ENCODE results near the gene C6.
"Not testable (repeated sequence)": the region's sequence is repeated elsewhere in the genome, so short reads cannot be mapped to it uniquely, and the experiment has no call there.

The C6 gene

DNA sequence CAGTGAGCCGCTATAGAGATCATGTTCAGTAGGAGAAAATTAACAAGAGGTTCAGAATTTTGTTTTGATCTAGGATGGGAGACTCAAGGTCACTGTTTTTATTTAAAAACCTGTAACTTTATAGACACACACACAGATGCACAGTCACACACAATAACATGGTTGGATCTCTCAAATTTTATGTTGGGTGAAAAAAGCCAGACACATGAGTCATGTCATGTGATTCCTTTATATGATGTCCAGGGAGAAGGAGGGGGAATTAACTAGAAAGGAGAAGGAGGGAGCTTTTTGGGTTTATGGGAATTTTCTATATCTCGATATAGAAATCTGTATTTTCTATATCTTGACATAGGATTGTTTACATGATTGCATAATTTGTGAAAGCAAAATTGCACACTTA lies 17.1 kb downstream of the C6 start:
- DNase-seq: no peak

DNA sequence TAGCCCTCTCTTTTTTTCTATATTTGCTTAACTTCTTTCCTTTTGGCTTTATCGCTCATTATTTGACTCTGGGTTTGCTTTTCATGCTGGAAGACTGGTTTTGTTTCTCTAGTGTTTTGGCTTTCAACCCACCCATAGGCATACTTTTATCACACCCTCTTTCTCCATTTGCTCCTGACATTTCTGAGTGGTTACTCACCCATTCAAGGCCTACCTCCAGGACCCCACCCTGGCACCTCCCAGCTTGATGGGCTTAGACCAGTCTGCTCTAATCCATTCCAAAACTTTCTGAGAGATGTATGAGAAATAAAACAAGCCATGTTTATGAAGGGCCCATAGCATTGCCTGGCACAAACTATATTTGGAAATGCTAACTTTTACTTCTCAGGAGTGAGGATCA lies 18.1 kb downstream of the C6 start:
- DNase-seq: no peak

DNA sequence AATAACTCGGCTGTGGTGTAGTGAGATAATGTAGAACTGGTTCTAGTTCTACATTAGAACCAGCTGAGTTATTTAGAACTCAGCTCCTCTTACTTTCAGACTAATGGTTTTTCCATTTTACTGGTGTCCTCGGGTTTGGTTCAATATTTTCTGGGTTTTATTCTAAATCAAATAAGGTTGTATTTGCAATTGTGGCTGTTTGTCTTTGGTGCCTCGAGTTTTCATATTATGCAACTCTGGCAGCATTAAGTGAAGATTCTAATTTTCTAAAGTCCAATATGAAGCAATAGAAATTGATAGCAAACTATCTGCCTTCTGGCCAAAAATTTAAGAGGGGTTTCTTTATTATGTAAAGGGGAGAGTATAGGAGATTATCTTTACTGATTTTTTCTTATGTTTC lies 19.0 kb downstream of the C6 start:
- DNase-seq: no peak

DNA sequence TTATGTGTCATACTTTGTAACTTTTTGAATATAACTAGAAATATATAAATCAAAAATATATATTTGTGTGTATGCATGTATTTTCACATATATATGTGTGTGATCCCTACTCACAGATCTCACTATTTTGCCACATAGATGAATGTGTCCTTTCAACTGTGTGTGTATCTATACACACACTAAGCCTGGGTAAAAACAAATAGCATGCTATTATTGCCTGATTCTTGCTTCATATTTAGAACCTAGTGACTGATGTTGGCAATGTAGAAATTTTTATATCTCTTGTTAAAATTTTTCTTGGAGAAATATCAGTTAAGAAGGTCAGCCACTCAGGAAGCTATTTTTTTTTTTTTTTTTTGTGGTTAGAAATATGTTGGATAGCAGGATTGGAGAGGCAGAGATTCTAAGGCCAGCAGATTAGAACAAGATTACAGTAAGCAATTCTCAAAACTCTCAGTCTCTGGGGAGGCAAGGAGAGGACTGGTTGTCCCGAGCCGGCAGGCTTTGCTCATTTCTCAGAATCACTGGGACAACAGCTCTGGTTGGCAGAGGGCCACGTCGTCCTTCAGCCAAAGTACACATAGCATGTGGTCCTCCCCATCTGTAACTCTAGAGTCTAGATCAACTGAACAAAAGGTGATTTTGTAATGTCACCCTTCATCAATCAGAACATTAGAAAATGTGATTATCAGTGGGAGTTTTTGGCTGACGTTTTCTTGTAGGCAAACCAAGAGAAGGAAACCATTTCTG lies 19.7 kb downstream of the C6 start:
- DNase-seq: no peak

DNA sequence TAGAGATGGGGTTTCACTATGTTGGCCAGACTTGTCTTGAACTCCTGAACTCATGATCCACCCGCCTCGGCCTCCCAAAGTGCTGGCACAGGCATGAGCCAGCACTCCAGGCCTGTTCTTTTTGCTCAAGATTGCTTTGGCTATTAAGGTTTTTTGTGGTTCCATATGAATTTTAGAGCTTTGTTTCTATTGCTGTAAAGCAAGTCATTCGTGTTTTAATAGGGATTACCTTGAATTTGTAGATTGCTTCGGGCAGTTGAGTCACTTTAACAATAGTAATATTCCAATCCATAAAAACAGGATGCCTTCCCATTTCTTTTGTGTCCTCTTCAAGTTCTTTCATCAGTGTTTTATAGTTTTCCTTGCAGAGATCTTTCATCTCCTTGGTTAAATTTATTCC lies 22.1 kb downstream of the C6 start:
- no peak for DNase-seq

DNA sequence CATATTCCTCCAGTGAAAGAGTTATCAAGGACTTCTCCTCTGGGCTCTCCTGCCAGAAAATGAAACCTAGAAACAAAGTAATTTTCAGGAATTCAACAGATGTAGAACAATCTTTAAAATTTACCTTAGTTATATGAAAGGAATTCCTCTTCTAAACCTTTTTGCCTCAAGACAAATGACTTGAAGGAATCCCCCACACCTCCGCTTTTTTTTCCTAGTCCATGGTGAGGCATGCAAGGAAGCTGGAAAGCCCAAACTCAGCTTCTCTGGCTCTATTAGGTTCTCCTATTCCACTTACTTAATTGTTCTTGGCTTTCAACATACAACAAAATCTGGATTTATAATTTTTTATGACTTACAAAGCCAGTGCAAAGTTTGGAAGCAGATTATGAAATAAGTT lies 27.2 kb downstream of the C6 start:
- no peak for DNase-seq

DNA sequence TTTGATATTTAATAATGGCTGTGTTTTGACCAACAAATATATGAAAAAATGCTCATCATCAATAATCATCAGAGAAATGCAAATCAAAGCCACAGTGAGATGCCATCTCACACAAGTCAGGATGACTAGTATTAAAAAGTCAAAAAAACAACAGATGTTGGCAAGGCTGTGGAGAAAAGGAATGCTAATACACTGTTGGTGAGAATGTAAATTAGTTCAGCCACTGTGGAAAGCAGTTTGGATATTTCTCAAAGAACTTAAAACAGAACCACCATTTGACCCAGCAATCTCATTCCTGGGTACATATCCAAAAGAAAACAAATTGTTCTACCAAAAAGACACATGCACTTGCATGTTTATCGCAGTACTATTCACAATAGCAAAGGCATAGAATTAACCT lies 30.0 kb downstream of the C6 start:
- not testable (repeated sequence) for DNase-seq

DNA sequence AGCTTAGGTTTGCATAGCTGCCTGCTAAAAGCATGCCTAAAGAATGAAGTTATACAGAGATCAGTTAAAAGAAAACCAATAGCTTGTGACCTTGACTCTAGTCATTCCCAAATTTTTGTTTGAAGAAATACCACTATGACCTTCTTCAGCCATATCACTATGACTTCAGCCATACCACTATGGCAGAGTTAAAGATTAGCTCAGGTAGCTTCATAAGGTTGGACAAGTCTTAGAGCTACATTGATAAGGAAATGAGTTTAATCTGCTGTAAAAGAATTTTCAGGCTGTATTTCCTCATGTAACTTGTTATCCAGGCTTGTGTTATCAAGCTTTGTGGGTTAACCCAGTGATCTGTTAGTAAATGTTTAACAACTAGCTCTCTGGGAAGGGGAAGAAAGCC lies 30.7 kb downstream of the C6 start:
- no peak for DNase-seq

DNA sequence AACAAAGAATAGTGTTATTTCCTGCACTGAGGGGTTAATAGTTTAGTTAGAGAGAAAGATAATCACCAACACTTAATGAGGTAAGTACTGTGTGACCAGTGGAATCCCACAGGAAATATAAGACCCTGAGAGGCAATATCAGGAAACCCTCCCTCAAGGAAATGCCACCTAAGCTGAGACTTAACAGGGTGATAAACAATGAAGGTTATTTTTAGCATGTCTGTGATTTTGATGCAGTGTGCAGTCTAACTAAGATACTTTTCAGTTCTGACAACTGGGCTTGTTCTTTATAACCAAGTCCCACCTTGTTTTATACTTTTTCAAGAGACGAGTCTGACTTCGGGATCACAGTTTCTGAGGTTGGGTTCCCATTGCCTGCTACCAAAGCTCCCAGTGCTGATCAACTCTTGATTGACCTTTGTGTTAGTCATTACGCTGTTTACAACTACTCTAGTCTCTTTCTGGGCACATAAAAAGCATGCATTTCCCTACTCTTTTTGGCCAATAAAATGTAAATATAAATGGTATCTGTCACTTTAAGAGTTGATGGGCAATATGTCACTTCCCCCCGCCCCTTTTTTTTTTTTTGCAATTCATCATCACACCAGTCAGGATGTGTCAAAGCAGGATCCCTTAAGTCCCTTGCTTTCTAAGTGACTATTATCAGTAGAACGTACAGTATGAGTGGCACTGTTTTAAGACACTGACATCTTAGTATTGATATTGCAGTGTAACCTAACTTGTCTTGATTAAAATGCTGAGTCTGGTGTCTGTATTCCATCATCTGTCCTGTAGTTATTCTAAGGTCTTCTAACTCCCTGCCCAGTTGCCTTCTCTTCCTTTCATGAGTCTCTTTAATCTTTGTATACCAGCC lies 31.4 kb downstream of the C6 start:
- no peak for DNase-seq

DNA sequence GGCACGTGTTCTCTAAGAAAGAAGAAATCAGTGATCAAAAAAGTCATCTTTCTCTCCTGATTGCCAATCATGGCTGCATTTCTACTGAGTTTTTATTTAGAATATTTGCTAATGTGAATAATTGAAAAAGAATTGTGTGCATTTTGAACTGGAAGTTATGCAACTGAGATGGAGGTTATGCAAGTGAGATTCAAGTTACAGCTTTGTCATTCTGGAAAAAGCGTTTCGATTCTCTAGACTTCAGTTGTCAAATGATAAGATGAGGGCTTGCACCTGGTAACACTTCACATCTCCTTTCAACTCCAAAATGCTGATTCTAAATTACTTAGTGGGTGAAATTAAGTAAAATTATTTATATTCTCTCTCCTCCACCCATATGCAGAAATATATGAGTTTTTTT lies 36.4 kb downstream of the C6 start:
- DNase-seq: no peak

DNA sequence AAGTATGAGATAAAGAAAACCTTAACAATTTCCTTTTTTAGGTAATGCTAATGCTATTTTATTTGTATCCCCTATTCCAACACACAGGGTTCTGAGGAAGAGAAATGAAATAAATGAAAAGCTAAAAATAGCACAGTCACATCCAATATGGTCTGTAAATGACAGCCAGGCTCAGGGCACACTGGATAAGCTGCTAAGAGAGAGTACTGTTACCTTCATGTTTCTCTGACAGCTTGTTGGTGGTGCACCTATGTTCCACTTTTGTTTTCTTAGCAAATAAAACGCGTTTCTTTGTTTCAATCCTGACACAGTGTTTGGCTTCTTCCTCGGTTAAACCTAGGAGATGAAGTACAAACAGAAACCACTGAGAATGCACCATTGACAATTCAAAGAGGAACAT lies 41.3 kb downstream of the C6 start:
- DNase-seq: no peak

DNA sequence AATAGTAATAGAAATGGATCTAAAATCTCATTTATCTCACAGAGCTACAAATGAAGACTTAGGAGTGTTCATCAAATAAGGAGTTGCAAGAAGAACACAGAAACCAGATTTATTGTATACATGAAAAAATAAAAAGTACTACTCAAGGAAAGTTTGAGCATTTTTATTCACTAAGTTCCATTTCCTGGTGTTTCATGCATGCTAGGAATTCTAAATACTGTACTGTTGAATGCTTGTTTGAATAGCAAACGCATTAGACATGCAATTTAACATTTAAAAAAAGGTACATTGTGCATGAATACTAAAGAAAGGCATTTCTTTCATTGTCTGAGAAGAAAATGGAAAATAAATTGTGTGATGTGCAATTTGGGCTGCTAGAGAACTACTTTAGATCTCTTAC lies 52.1 kb downstream of the C6 start:
- DNase-seq: no peak

DNA sequence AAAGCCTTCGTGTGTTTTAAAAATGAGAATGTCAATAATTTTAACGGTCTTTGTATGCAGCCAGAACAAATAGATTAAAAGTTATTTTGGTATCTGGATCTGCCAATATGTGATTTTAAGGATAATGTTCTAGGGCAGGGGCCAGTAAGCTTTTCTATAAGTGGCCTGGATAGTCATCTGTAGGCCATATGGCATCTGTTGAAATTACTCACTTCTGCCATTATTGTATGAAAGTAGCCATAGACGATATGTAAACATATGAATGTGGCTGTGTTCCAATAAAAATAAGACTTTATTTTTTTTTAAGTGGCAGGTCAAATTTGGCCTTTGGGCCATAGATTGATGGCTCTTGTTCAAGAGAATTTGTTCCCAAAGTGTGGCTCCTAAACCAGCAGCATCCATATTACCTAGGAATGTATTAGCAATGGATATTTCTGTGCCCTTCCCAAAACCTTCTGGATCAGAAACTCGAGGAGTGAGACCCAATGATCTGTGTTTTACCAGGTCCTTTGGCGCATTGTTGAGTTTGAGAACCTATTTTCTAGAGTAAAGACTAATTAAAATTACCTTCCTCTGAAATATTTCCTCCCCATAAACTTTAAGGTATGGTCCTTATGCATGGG lies 55.9 kb downstream of the C6 start:
- DNase-seq: no peak

DNA sequence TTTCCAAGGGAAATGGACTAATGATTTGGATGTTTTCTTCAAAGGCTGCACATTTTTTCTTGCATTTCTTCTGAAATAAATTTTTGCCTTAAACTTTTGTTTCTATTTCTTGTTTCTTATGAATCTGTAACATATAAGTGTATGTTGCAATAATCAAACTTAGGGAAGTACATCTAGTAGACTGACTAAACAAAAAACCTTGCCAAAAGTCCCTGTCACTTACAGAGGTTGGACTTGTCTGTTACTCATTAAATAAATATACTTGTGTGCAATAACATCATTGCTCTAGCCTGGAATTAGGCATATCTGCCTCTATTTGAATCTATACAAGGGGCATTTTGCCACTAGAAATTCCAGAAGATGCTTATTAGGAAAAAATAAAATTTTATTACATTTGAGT lies 56.6 kb downstream of the C6 start:
- DNase-seq: no peak

DNA sequence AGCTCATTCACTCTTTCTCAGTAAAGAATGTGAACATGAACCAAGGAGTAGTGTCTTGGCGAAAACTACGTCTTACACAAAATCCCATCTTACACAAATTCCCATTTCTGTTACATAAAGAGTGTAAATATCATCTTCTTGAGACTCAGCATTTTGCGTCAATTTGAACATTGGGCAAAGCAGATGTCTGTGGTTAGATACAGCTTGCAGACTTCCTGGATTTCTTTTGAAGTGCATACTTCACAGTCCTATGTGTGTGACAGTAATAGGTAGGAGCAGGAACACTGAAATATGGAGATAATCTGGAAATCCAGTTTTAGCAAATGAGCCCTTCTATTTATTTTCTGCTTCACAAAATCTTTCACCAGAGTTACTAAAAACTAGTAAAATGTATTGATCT lies 58.8 kb downstream of the C6 start:
- DNase-seq: no peak

DNA sequence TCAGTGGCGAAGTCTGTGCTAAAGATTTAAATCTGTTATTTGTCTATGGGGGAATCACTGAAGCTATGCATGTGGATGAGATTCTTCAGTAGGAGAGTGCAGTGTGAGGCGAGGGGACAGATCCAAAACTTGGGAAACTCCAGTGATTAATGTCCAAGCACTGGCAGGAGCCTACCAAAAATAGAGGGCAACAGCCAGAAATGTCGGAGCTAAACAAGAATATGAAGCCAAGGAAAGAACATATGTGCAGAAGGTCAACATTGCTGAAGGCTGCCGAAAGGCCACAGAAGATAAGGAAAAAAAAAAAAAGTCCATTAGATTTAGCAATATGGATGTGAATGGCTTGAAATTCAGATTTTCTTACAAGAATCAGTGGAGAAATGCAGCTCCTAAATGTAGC lies 61.8 kb downstream of the C6 start:
- no peak for DNase-seq

DNA sequence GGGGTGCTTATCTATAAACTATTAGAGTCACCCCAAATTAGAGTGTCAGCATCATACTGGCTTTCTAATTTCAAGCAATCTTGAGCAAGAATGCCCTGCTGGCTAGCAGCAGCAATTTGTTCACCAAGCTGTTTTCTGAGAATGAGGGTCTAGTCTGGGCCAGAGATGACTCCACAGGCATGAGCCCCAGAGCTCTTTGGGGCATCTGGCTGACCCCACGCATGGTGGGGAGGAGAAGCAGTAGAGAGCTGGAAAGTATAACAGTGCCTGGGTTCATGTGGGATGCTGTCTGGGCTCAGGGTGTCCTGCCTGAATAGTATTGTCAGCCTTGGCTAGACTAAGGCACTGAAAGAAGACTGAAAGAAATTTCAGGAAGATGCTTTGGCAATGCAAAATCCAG lies 64.9 kb downstream of the C6 start:
- DNase-seq: no peak

DNA sequence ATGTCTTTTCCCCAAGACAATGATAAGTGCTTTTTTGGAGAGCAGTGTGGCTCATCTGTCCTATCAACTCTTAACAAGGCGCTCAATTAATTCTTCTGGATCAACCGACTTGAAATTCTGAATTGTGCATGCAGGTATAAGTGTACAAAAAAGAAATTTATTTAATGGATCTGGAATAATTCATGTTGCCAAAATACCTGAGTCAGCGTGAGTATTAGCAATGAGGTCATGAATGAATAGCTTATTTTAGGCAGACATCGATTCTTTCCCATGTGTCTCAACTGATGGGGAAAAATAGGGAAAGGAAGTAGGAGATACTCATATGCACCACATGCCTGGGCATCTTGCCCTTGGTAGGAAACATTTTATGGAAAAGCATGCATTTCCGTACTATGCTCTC lies 68.0 kb downstream of the C6 start:
- DNase-seq: no peak

DNA sequence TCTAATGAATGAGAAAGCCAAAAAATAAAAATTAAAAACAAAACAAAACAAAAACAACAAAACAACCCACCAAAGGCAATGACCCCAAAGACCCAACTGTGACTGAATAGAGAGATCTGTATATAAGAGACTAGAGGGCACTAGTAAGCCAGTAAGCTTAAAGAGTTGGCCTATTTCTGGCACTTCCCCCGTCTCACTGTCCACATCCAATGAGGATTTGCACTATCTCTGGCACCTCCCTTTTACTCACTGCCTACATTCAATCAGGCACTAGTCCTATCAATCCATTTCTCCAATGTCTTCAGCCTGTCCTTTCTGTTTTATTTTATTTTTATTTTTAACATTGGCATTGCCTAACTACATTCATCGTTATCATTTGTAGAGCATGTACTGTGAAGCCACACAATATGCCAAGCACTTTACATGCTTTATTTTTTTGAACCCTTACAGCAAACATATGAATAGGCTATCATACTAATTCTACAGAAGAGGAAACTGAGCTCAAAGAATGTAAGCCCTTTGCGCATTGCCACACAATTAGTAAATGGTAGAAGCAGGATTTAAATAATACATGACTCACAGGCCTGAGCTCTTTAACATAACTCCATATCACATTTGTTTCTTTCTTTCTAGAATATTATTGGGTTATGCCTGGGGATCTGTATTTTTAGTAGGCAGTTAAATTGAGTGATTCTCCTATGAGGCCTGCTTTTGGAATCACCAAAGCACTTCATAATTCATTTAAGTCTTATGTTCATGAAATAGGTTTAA lies 70.0 kb downstream of the C6 start:
- no peak for DNase-seq

DNA sequence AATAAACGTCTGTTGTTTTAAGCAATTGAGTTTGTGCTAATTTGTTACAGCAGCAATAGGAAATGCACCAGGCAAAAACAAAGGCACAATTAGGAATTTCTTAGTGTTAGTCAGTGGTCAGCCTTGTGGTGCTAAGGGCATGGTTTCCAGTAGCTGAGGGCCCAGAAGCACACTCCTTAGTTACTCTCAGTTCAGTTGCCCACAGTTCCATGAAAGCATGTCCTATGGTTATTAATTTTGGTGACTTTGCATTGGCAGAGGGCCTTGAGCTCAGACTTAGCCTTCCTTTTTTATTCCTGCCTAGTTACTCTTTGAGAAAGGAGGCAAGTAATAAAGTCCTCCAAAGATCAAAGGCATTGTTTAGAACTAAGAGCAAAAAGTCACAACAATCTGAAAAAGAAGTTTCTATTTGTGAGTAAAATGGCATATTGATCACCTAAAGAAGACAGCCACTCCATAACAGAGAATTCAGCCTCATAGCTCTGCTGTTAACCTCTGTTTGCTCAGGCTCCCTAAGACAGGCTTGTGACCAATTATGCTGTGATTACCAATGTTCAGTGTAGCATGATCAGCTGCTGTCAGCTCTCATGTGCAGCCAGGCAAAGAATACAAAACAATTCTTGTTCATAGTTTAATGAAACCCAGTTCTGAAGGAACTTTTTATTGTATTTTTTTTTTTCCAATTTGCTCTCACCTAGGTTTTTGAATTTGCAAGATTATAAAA lies 85.2 kb downstream of the C6 start:
- DNase-seq: peak; percentile 79

DNA sequence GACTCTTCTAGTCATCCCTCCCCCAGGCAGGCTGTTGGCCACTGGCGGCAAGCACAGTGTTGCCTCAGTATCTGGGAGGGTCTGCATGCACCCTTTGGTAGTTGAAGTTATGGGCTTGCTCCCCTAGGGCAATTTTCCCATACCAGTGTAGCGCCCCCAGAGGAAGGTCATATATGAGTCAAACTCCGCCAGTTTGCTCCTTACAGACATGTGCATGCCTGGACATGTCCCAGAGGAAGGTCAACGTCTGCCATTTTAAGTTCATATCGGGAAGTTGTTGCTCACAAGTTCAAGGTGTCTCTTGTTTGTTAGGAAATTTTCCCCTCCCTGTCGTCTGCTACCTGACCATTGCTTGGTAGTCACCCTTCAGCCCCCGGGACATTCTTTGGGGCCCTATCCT lies 90.9 kb downstream of the C6 start:
- no peak for DNase-seq

DNA sequence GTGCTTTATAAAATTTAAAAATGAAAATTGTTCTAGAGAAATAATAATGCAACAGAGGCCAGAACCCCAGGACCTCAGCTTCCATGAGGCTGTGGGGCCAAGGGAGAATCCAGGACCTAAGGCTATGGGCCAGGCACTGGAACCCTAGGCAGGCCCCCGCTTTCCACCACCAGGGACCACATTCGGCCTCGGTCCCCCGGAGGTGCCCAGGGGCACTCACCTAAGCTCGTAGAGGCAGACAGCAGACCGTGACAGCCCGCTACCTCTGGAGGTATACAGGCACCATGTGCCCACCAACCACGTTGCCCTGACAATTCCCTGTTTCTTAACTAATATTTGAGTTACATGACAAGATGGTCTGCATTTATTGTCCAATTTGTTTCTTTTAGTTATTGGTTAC lies 92.7 kb downstream of the C6 start:
- DNase-seq: no peak

DNA sequence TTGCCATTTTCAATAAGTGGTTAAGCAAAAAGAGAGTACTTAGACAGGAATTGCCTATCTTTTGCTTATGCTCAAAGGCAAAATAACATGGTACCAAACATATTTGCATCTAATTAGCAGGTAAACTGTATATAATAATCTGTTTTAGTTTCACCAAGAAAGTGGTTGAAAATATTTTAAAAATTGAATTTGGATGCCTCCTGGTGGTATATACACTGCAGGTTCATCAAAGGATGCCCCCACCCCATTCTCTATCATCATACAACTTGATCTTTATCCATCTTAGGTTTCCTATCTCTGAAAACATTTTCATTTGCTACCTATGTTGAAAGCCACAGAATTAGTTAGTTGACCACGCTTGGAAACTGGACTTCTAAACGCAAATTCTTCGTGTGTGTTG lies 95.2 kb downstream of the C6 start:
- DNase-seq: no peak
